Tibial artery (tissue), 4 donors: ENCODE results near the gene ANTXR2.
A peak's percentile ranks its signal among the peaks of the same experiment; 100 is the strongest.

Source experiments
- DNase-seq, 2 donors: peaks; one replicate each; pipeline ENCODE4 v3.0.0-alpha.2; 2019
- H3K27ac ChIP-seq, 2 donors: fragments of 200-600 bp; sonication (generic) in 1 of 2; 1 replicate in 1 of 2; 2 replicates in 1 of 2; pipeline ENCODE4 v1.5.1; 2018 to 2019; ENCODE audit warnings: mild to moderate bottlenecking in 1 of 2
- H3K27me3 ChIP-seq, 2 donors: fragments of 200-600 bp; sonication (generic) in 1 of 2; one replicate each; pipeline versions ENCODE4 v1.5.1 to v1.6.0; 2016 to 2019
- H3K36me3 ChIP-seq, 3 donors: fragments of 200-600 bp; sonication (generic) in 2 of 3; one replicate each; pipeline ENCODE4 v1.5.1; 2016 to 2019; ENCODE audit warnings: mild to moderate bottlenecking in 2 of 3
- H3K4me1 ChIP-seq, 4 donors: fragments of 200-600 bp; sonication (generic) in 2 of 4; 1 replicate in 3 of 4; 2 replicates in 1 of 4; pipeline ENCODE4 v1.5.1; 2016 to 2019
- H3K4me3 ChIP-seq, 2 donors: fragments of 200-600 bp; sonication (generic) in 1 of 2; 1 replicate in 1 of 2; 2 replicates in 1 of 2; pipeline ENCODE4 v1.5.1; 2018 to 2019; ENCODE audit warnings: mild to moderate bottlenecking in 2 of 2
- H3K9me3 ChIP-seq, 3 donors: fragments of 200-600 bp; sonication (generic) in 1 of 3; one replicate each; pipeline ENCODE4 v1.5.1; 2016 to 2019
- intact Hi-C: fragments of 100-400 bp; cut with DNase I; formaldehyde crosslinking; loops from one replicate; pipeline ENCODE4 v1.15.0; 2023; ENCODE audit warnings: low total_unique reads
- TF ChIP-seq, protein P1 (sequence below), 2 experiments: fragments of 200-600 bp in 1 of 2; fragments of 450-650 bp in 1 of 2; IDR thresholded peaks; one replicate each; pipeline ENCODE4 v1.5.1; 2017 to 2019; ENCODE audit warnings: antibody characterized with exemption in 2 of 2, mild to moderate bottlenecking in 1 of 2, moderate library complexity in 1 of 2

The ANTXR2 gene

DNA sequence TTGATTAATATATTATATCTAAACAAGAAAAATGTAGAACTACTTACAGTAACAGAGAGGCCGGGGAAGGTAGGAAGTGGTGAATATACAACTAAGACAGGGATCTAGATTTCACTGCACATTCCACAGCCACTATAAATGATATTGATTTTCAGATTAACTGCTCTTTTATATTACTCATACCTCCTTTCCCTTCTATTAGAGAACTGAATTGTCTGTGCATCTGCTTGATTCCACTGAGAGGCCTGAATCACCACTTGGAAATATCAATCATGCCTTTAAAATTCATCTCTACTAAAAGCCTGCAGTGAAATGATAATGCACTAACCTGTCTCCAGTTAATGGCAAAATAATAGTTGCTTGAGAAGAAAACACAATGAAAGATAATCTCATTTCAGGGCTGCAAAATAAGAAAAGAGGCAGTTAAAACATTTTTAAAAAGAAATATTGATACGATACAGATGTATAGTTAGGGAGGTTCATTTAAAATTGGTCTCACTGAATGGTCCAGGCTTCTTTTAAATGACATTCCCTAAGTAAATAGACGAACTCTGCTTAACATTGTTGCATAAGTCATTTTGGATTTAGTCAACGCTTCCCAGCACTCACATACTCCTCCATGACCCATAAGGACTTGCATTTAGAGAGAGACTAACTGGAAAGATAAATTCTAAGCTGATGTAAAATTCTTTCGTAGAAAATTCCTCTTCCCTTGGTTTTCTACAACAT is 3.8 kb downstream of the ANTXR2 start:
- Histone ChIP-seq H3K36me3 (peaks cover 13 to 34% (median 33%) of the 10 kb centered on the region in 3 donors), H3K27ac (peak overlapping the region; percentile 10 to 88), H3K4me3 (peak overlapping the region in 1 of 2 donors; percentile 12), H3K9me3 (no peaks in the 10 kb centered on the region), H3K27me3 (no peaks in the 10 kb centered on the region), H3K4me1 (peaks cover 0 to 40% (median 11%) of the 10 kb centered on the region in 4 donors)
- DNase-seq = no peak
- intact Hi-C loops = no loop called here
- TF ChIP-seq, protein P1, sequence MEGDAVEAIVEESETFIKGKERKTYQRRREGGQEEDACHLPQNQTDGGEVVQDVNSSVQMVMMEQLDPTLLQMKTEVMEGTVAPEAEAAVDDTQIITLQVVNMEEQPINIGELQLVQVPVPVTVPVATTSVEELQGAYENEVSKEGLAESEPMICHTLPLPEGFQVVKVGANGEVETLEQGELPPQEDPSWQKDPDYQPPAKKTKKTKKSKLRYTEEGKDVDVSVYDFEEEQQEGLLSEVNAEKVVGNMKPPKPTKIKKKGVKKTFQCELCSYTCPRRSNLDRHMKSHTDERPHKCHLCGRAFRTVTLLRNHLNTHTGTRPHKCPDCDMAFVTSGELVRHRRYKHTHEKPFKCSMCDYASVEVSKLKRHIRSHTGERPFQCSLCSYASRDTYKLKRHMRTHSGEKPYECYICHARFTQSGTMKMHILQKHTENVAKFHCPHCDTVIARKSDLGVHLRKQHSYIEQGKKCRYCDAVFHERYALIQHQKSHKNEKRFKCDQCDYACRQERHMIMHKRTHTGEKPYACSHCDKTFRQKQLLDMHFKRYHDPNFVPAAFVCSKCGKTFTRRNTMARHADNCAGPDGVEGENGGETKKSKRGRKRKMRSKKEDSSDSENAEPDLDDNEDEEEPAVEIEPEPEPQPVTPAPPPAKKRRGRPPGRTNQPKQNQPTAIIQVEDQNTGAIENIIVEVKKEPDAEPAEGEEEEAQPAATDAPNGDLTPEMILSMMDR (IDR thresholded peaks at IDR 0.05) = no peak

DNA sequence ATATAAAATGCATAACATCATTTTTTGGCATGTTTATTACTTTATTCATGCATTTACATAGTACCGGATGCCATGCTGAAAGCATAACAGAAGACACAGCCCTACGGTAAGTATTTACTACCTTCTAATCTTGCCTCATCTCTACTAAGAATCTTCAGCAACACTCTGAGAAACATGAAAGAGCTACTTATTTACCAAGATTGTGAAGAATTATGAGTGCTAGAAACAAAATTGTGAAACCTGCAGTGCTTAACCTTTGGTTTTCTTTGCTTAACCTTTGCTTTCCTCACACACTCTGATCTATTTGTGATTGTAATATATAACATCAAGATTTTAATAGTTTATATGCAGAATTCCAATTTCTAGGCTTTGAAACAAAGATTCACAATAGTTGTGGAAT is 7.4 kb downstream of the ANTXR2 start:
- TF ChIP-seq, protein P1 (IDR thresholded peaks at IDR 0.05) = no peak
- DNase-seq = no peak
- H3K9me3 ChIP-seq = no peaks in the 10 kb centered on the region
- H3K4me3 ChIP-seq = no peak overlapping the region
- no peak overlapping the region for H3K27ac ChIP-seq
- intact Hi-C loops = no loop called here
- H3K36me3 ChIP-seq = peaks cover 17 to 49% (median 47%) of the 10 kb centered on the region in 3 donors
- no peaks in the 10 kb centered on the region for H3K27me3 ChIP-seq
- H3K4me1 ChIP-seq = peaks cover 0 to 21% (median 6%) of the 10 kb centered on the region in 4 donors

DNA sequence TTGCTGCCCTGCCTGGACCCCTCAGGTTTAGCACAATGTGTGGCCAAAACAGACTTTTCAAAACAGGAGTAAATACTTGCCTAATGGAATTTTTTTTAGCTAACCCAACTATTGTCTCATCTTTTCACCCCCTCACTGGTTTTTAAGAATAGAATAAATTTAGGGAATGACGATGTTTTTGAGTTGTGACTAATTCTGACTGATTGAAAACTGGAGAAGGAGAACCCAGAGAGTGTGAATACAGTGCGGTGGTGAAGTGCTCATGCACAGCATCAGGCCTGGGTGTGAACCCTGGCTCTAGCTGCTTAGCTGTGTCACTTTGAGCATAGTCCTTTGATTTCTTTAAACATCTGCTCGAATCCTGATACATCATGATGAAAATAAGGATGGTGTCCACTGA is 10.5 kb downstream of the ANTXR2 start:
- H3K27ac ChIP-seq = no peak overlapping the region
- peaks cover 17 to 39% (median 34%) of the 10 kb centered on the region in 3 donors for H3K36me3 ChIP-seq
- no peak for DNase-seq
- H3K4me3 ChIP-seq = no peak overlapping the region
- H3K4me1 ChIP-seq = peaks cover 0 to 10% (median 0%) of the 10 kb centered on the region in 4 donors
- TF ChIP-seq, protein P1 (IDR thresholded peaks at IDR 0.05) = no peak
- no peaks in the 10 kb centered on the region for H3K27me3 ChIP-seq
- no peaks in the 10 kb centered on the region for H3K9me3 ChIP-seq
- intact Hi-C loops = no loop called here

DNA sequence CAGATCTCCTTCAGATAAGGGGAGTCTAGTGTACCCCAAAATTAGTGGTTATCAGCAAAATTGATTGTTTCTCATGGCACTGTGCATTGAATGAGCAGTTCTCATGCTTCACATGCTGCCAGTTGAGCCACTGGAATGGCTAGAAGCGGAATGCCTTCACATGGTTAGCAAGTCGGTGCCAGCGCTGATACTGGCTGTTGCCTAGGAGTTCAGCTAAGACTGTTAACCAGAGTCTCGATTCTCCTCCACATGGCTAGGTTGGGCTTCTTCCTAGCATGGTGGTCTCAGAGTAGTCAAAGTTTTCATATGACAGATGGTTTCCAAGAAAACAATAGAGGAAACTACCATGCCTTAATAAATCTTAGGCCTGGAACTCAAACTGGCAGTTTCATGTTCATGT is 12.2 kb downstream of the ANTXR2 start:
- H3K27ac ChIP-seq = no peak overlapping the region
- TF ChIP-seq, protein P1 (IDR thresholded peaks at IDR 0.05) = no peak
- H3K9me3 ChIP-seq = no peaks in the 10 kb centered on the region
- peaks cover 0 to 10% (median 0%) of the 10 kb centered on the region in 4 donors for H3K4me1 ChIP-seq
- no peak for DNase-seq
- no peaks in the 10 kb centered on the region for H3K27me3 ChIP-seq
- H3K36me3 ChIP-seq = peaks cover 7 to 28% (median 28%) of the 10 kb centered on the region in 3 donors
- intact Hi-C loops = no loop called here
- no peak overlapping the region for H3K4me3 ChIP-seq

DNA sequence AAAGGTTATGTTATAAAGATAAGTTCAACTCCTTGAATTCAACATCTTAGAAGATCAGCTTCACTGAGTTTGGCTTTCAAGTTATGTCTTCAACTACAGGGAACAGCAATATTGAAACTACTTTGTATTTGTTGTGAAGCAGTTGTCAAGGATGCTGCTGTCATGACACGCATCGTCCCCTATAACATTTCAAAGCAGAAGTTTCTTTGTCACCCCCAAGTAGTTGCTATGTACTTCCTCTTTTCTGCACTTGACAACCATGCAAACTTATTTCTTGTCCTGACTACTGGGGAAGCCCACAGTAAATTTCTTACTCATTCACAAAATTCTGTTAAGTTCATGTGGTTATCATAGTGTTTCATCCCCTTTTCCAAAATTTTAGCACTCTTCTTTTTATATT is 14.3 kb downstream of the ANTXR2 start:
- intact Hi-C loops = no loop called here
- Histone ChIP-seq H3K4me3 (no peak overlapping the region), H3K9me3 (no peaks in the 10 kb centered on the region), H3K27me3 (no peaks in the 10 kb centered on the region), H3K36me3 (peaks cover 13 to 28% (median 20%) of the 10 kb centered on the region in 3 donors), H3K27ac (no peak overlapping the region), H3K4me1 (peaks cover 0 to 6% (median 0%) of the 10 kb centered on the region in 4 donors)
- DNase-seq = no peak
- TF ChIP-seq, protein P1 (IDR thresholded peaks at IDR 0.05) = no peak
